H1 (cell line): ENCODE data around the gene SMLR1. TPM values are rescaled to one million over a fixed set of nuclear protein-coding genes. Genes with fewer than 3 reads are reported as not detected.

ENCODE experiments used
- CTCF ChIA-PET: fragments of 300-600 bp; sonication (Branson Sonifier 250); formaldehyde crosslinking; loops from one replicate; lab custom pipeline; 2021; ENCODE audit not compliant: partially characterized antibody; lab: Charles Lee
- POLR2A ChIA-PET: fragments of 300-600 bp; sonication (Branson Sonifier 250); formaldehyde crosslinking; loops from one replicate; lab custom pipeline; 2021; ENCODE audit warnings: inconsistent platforms; ENCODE audit not compliant: partially characterized antibody; lab: Charles Lee
- DNase-seq, 2 experiments: peaks; one replicate each; pipeline versions ENCODE4 v3.0.0 to v3.0.0-alpha.2; 2010 to 2022; ENCODE audit warnings: low spot score in 2 of 2, low read depth in 1 of 2, mixed read lengths in 1 of 2
- FAIRE-seq: peaks from 2 replicates; lab custom pipeline; 2011; peaks lifted over from hg19 to GRCh38; lab: Jason Lieb, UNC
- H2AFZ ChIP-seq: 2 replicates; pipeline ENCODE4 v1.8.1; 2012; ENCODE audit warnings: low read length, inconsistent platforms
- H2AK5ac ChIP-seq: 2 replicates; pipeline ENCODE4 v1.6.1; 2013; ENCODE audit warnings: low read depth, low read length
- H2BK120ac ChIP-seq: replicated peaks from 2 replicates; pipeline ENCODE3; 2013; ENCODE audit warnings: low read depth, low read length, inconsistent platforms
- H2BK12ac ChIP-seq: 2 replicates; pipeline ENCODE4 v1.6.1; 2013; ENCODE audit warnings: low read depth, low read length
- H2BK15ac ChIP-seq: 2 replicates; pipeline ENCODE4 v1.6.1; 2013; ENCODE audit warnings: low read length
- H2BK20ac ChIP-seq: 2 replicates; pipeline ENCODE4 v1.6.1; 2013; ENCODE audit warnings: low read length
- H2BK5ac ChIP-seq: 2 replicates; pipeline ENCODE4 v1.6.1; 2013; ENCODE audit warnings: low read depth, low read length
- H3K14ac ChIP-seq: 2 replicates; pipeline ENCODE4 v1.6.1; 2013; ENCODE audit warnings: inconsistent platforms; ENCODE audit not compliant: insufficient read length
- H3K18ac ChIP-seq: 2 replicates; pipeline ENCODE4 v1.6.1; 2013; ENCODE audit warnings: low read length; ENCODE audit errors: extremely low read depth
- H3K23ac ChIP-seq: 2 replicates; pipeline ENCODE4 v1.6.1; 2013; ENCODE audit warnings: inconsistent platforms; ENCODE audit not compliant: insufficient read length
- H3K23me2 ChIP-seq: 2 replicates; pipeline ENCODE4 v1.6.1; 2013; ENCODE audit warnings: low read depth, low read length
- H3K27ac ChIP-seq: 2 replicates; pipeline ENCODE4 v1.6.1; 2011; ENCODE audit warnings: low read depth, low read length, inconsistent platforms
- H3K27me3 ChIP-seq, 4 experiments: replicated peaks in 1 of 4; 1 replicate in 1 of 4; 2 replicates in 3 of 4; pipeline versions ENCODE4 v1.6.1 to v1.8.1; 2011 to 2013; ENCODE audit warnings: low read length in 3 of 4, mild to moderate bottlenecking in 3 of 4, inconsistent platforms in 2 of 4, mixed read lengths in 2 of 4, moderate library complexity in 1 of 4; ENCODE audit not compliant: control insufficient read depth in 3 of 4, insufficient read depth in 3 of 4; ENCODE audit errors: extremely low read depth in 1 of 4
- H3K36me3 ChIP-seq, 4 experiments: 2 replicates each; pipeline versions ENCODE4 v1.6.1 to v1.8.1; 2011 to 2013; ENCODE audit warnings: mild to moderate bottlenecking in 4 of 4, low read length in 3 of 4, moderate library complexity in 2 of 4, control low read depth in 1 of 4, inconsistent platforms in 1 of 4; ENCODE audit not compliant: insufficient read depth in 4 of 4, control insufficient read depth in 2 of 4
- H3K4ac ChIP-seq: replicated peaks from 2 replicates; pipeline ENCODE3; 2013; ENCODE audit warnings: low read length, low read depth, mixed read lengths, inconsistent platforms; ENCODE audit not compliant: insufficient read length
- H3K4me1 ChIP-seq, 4 experiments: replicated peaks in 1 of 4; 1 replicate in 1 of 4; 2 replicates in 3 of 4; pipeline versions ENCODE4 v1.6.1 to v1.8.1; 2011 to 2013; ENCODE audit warnings: low read length in 3 of 4, inconsistent platforms in 2 of 4, mixed read lengths in 1 of 4; ENCODE audit not compliant: insufficient read depth in 4 of 4, control insufficient read depth in 3 of 4
- H3K4me2 ChIP-seq, 2 experiments: 2 replicates each; pipeline versions ENCODE4 v1.6.1 to v1.8.1; 2011 to 2013; ENCODE audit warnings: low read depth in 2 of 2, low read length in 2 of 2, control low read depth in 1 of 2, inconsistent platforms in 1 of 2, mild to moderate bottlenecking in 1 of 2; ENCODE audit not compliant: insufficient read depth in 1 of 2
- H3K4me3 ChIP-seq, 4 experiments: fragments of 200-600, 300-600 bp in 1 of 4; sonication (generic), shearing (Covaris generic), sonication (Bioruptor Twin) in 1 of 4; 2 replicates each; pipeline versions ENCODE4 v1.5.1 to v1.8.1; 2011 to 2016; ENCODE audit warnings: low read length in 4 of 4, low read depth in 3 of 4, control low read depth in 2 of 4, inconsistent platforms in 2 of 4, mild to moderate bottlenecking in 2 of 4, mixed read lengths in 1 of 4, moderate library complexity in 1 of 4; ENCODE audit not compliant: insufficient read depth in 2 of 4; ENCODE audit errors: extremely low read depth in 1 of 4
- H3K56ac ChIP-seq: replicated peaks from 2 replicates; pipeline ENCODE3; 2013; ENCODE audit warnings: low read depth, mild to moderate bottlenecking, mixed read lengths, low read length, inconsistent platforms; ENCODE audit not compliant: insufficient read length
- H3K79me1 ChIP-seq: 2 replicates; pipeline ENCODE4 v1.6.1; 2013; ENCODE audit warnings: low read depth, low read length, control low read depth
- H3K79me2 ChIP-seq, 2 experiments: 2 replicates each; pipeline versions ENCODE4 v1.6.1 to v1.8.1; 2012 to 2013; ENCODE audit warnings: low read length in 2 of 2, mild to moderate bottlenecking in 2 of 2, inconsistent platforms in 1 of 2; ENCODE audit not compliant: insufficient read depth in 2 of 2, control insufficient read depth in 1 of 2
- H3K9ac ChIP-seq, 4 experiments: replicated peaks in 1 of 4; 1 replicate in 1 of 4; 2 replicates in 3 of 4; pipeline versions ENCODE4 v1.6.1 to v1.8.1; 2011 to 2013; ENCODE audit warnings: low read depth in 3 of 4, low read length in 3 of 4, control low read depth in 2 of 4, mild to moderate bottlenecking in 2 of 4, moderate library complexity in 2 of 4, inconsistent platforms in 1 of 4; ENCODE audit errors: extremely low read depth in 1 of 4
- H3K9me3 ChIP-seq, 2 experiments: 2 replicates each; pipeline versions ENCODE4 v1.6.1 to v1.8.1; 2012 to 2013; ENCODE audit warnings: mild to moderate bottlenecking in 2 of 2, moderate library complexity in 2 of 2, control low read depth in 1 of 2, inconsistent platforms in 1 of 2, low read depth in 1 of 2, low read length in 1 of 2, mixed read lengths in 1 of 2; ENCODE audit not compliant: insufficient read depth in 2 of 2
- H4K20me1 ChIP-seq, 2 experiments: replicated peaks in 1 of 2; 2 replicates each; pipeline versions ENCODE3 to v1.8.1; 2011 to 2013; ENCODE audit warnings: inconsistent platforms in 2 of 2, low read length in 2 of 2, mild to moderate bottlenecking in 1 of 2; ENCODE audit not compliant: insufficient read depth in 2 of 2, control insufficient read depth in 1 of 2
- H4K5ac ChIP-seq: 2 replicates; pipeline ENCODE4 v1.6.1; 2013; ENCODE audit warnings: low read length, low read depth, mixed read lengths, inconsistent platforms; ENCODE audit not compliant: insufficient read length
- H4K8ac ChIP-seq: 2 replicates; pipeline ENCODE4 v1.8.0; 2013; ENCODE audit warnings: mild to moderate bottlenecking, moderate library complexity, low read length, inconsistent platforms; ENCODE audit not compliant: insufficient read depth; ENCODE audit errors: extremely low read depth
- H4K91ac ChIP-seq: replicated peaks from 2 replicates; pipeline ENCODE3; 2013; ENCODE audit warnings: low read length, mixed read lengths, inconsistent platforms; ENCODE audit not compliant: insufficient read length
- CHD2 ChIP-seq: IDR thresholded peaks from 2 replicates; pipeline ENCODE4 v1.6.1; 2012; ENCODE audit warnings: low read length, improper control_type of control experiment
- CTBP2 ChIP-seq: IDR thresholded peaks from 2 replicates; pipeline ENCODE4 v1.7.0; 2011; ENCODE audit warnings: borderline replicate concordance, mild to moderate bottlenecking, moderate library complexity, mixed read lengths, low read length; ENCODE audit not compliant: insufficient read depth, insufficient read length
- EP300 ChIP-seq, 2 experiments: IDR thresholded peaks; 1 replicate in 1 of 2; 2 replicates in 1 of 2; pipeline ENCODE4 v1.6.1; 2011 to 2012; ENCODE audit warnings: low read depth in 2 of 2, low read length in 2 of 2, mild to moderate bottlenecking in 2 of 2, borderline replicate concordance in 1 of 2, inconsistent platforms in 1 of 2, moderate library complexity in 1 of 2
- POLR2A ChIP-seq, 2 experiments: IDR thresholded peaks; 1 replicate in 1 of 2; 2 replicates in 1 of 2; pipeline ENCODE4 v1.6.1; 2011; ENCODE audit warnings: low read depth in 2 of 2, low read length in 2 of 2, mild to moderate bottlenecking in 2 of 2; ENCODE audit errors: control extremely low read depth in 1 of 2
- RAD21 ChIP-seq, 2 experiments: IDR thresholded peaks in 1 of 2; conservative IDR thresholded peaks in 1 of 2; 2 replicates each; pipeline ENCODE4 v1.6.1; 2011; ENCODE audit warnings: low read depth in 2 of 2, low read length in 2 of 2, improper control_type of control experiment in 1 of 2, inconsistent platforms in 1 of 2, mild to moderate bottlenecking in 1 of 2, moderate library complexity in 1 of 2
- SAP30 ChIP-seq: fragments of 300-600 bp; sonication (generic); IDR thresholded peaks from 2 replicates; pipeline ENCODE4 v1.7.1; 2012; ENCODE audit warnings: low read length, moderate library complexity, mild to moderate bottlenecking, inconsistent platforms; ENCODE audit not compliant: insufficient read depth, insufficient replicate concordance
- SP2 ChIP-seq: IDR thresholded peaks from 2 replicates; pipeline ENCODE4 v1.6.1; 2012; ENCODE audit warnings: mild to moderate bottlenecking, low read length, inconsistent platforms
- SRF ChIP-seq: IDR thresholded peaks from 2 replicates; pipeline ENCODE4 v1.6.1; 2011; ENCODE audit warnings: mild to moderate bottlenecking, low read depth, low read length, moderate library complexity
- SUZ12 ChIP-seq: fragments of 200-600 bp; sonication (generic); IDR thresholded peaks from 2 replicates; pipeline ENCODE4 v1.6.1; 2012; ENCODE audit warnings: mild to moderate bottlenecking, inconsistent platforms, low read length, moderate library complexity, mixed read lengths
- TEAD4 ChIP-seq: IDR thresholded peaks from 2 replicates; pipeline ENCODE4 v1.6.1; 2012; ENCODE audit warnings: low read depth, low read length, inconsistent platforms, mixed read lengths
- WGBS, 2 experiments: shearing (Covaris generic) in 1 of 2; methylation state at CpG; one replicate each; pipeline versions ENCODE4 v1.1.6 to v1.1.7; 2013 to 2015; ENCODE audit warnings: low lambda C conversion rate in 2 of 2, mixed read lengths in 2 of 2, inconsistent platforms in 1 of 2, low coverage in 1 of 2, missing lambda C conversion rate in 1 of 2; ENCODE audit not compliant: insufficient replicate concordance in 2 of 2, insufficient coverage in 1 of 2, insufficient read length in 1 of 2; ENCODE audit errors: extremely low coverage in 1 of 2, missing lambda C conversion rate in 1 of 2; 5-methylcytosine and 5-hydroxymethylcytosine counted together
- polyA plus RNA-seq, 7 experiments: library from polyadenylated mRNA; depleted of rRNA in 3 of 7; stranded (reverse) in 5 of 7; unstranded in 2 of 7; fragments of >200 nt in 5 of 7; fragments of 200-250 nt in 2 of 7; gene quantifications; 1 replicate in 5 of 7; 2 replicates in 1 of 7; 4 replicates in 1 of 7; pipeline versions ENCODE4 v1.2.1 to v1.2.3, GENCODE V29; 2011 to 2013; ENCODE audit warnings: missing spikeins in 2 of 7, mixed read lengths in 2 of 7
- total RNA-seq: library from RNA; stranded (reverse); fragmentation: NEBNext Ultra II Directional; extraction: Animal tissue kit (Norgen Biotek cat#: 25700); gene quantifications from 2 replicates; pipeline ENCODE4 v1.2.1, GENCODE V29; 2021
- TF ChIP-seq, protein P1 (sequence below): IDR thresholded peaks from 2 replicates; pipeline ENCODE4 v1.6.1; 2011; ENCODE audit warnings: low read depth, mild to moderate bottlenecking, low read length; ENCODE audit not compliant: insufficient read depth

Gene SMLR1
- total and polyA plus RNA-seq, 2 of the 8 experiments (the other 6 are each of a cell fraction or from before 2014, with no cell fraction given): not detected

- Histone ChIP-seq H3K56ac (no peak overlapping the region), H2AK5ac (no peak overlapping the region), H3K9ac (no peak overlapping the region), H3K23ac (no peak overlapping the region), H2AFZ (no peak overlapping the region), H3K4ac (no peak overlapping the region), H4K20me1 (no peaks in the 10 kb centered on the region), H3K4me2 (no peak overlapping the region), H3K79me2 (no peaks in the 10 kb centered on the region), H3K23me2 (no peaks in the 10 kb centered on the region), H3K79me1 (no peaks in the 10 kb centered on the region), H2BK20ac (no peak overlapping the region), H4K91ac (no peak overlapping the region), H2BK15ac (no peak overlapping the region), H4K8ac (no peak overlapping the region), H2BK120ac (no peak overlapping the region), H2BK12ac (no peak overlapping the region), H3K4me3 (no peak overlapping the region), H2BK5ac (no peak overlapping the region), H3K18ac (no peak overlapping the region), H3K27me3 (no peaks in the 10 kb centered on the region), H3K4me1 (no peaks in the 10 kb centered on the region), H3K14ac (no peak overlapping the region), H3K9me3 (no peaks in the 10 kb centered on the region), H4K5ac (no peak overlapping the region), H3K36me3 (no peaks in the 10 kb centered on the region; a peak in 1 of 8 replicates), H3K27ac (no peak overlapping the region)
- FAIRE-seq (peak; percentile 28), DNase-seq (no peak)
- 95% methylated on average over 6 of the region's 6 CpGs; no CpG with 5 or more reads in 1 of the 2 experiments for WGBS, 2 experiments
- ChIA-PET POLR2A (no interaction called here), CTCF (interaction anchor here (0.5 to 2.3 kb wide), 3 partner anchors 9 to 654 kb away, joined by 3 to 12 read pairs (median 7); no protein-coding TSS in a partner anchor)
- no peak for TF ChIP-seq SAP30
- no peak for TF ChIP-seq TEAD4
- TF ChIP-seq SRF: no peak
- no peak for TF ChIP-seq CHD2
- TF ChIP-seq EP300 (IDR thresholded peaks at IDR 0.05; ENCODE audit: borderline replicate concordance in 1 of 2, low read depth in 2 of 2, low read length in 2 of 2): no peak
- no peak for TF ChIP-seq POLR2A (IDR thresholded peaks at IDR 0.05; ENCODE audit: control extremely low read depth in 1 of 2, low read depth in 2 of 2, low read length in 2 of 2)
- no peak for TF ChIP-seq RAD21 (IDR thresholded peaks at IDR 0.05 in 1 of 2, conservative IDR thresholded peaks at IDR 0.05 in 1 of 2; ENCODE audit: low read depth in 2 of 2, low read length in 2 of 2)
- no peak for TF ChIP-seq SUZ12
- TF ChIP-seq SP2: no peak
- TF ChIP-seq, protein P1, sequence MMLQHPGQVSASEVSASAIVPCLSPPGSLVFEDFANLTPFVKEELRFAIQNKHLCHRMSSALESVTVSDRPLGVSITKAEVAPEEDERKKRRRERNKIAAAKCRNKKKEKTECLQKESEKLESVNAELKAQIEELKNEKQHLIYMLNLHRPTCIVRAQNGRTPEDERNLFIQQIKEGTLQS: no peak
- TF ChIP-seq CTBP2: no peak
Measured at GRCh38 chr6:130879826-130880225, 52.6 kb downstream of the SMLR1 start.
